Uterus (tissue), 4 donors: ENCODE measurements around the gene RRP36. TPM values are rescaled to one million over a fixed set of nuclear protein-coding genes. Genes with fewer than 3 reads are reported as not detected.

Source experiments
- DNase-seq, 2 donors: peaks; one replicate each; pipeline ENCODE4 v3.0.0-alpha.2; 2019 to 2020
- H3K27ac ChIP-seq, 2 donors: fragments of 200-600 bp; sonication (generic); 1 replicate in 1 of 2; 2 replicates in 1 of 2; pipeline ENCODE4 v1.5.1; 2016 to 2018
- H3K27me3 ChIP-seq, 2 donors: fragments of 200-600 bp; sonication (generic); one replicate each; pipeline ENCODE4 v1.5.1; 2018 to 2019; ENCODE audit warnings: control low read depth in 1 of 2
- H3K36me3 ChIP-seq, 2 donors: fragments of 200-600 bp; sonication (generic); one replicate each; pipeline ENCODE4 v1.5.1; 2019; ENCODE audit warnings: control low read depth in 1 of 2
- H3K4me1 ChIP-seq, 2 donors: fragments of 200-600 bp; sonication (generic); one replicate each; pipeline ENCODE4 v1.5.1; 2018 to 2019; ENCODE audit warnings: control low read depth in 1 of 2
- H3K4me3 ChIP-seq, 2 donors: fragments of 200-600 bp; sonication (generic); 1 replicate in 1 of 2; 2 replicates in 1 of 2; pipeline ENCODE4 v1.5.1; 2018 to 2019; ENCODE audit warnings: mild to moderate bottlenecking in 1 of 2
- H3K9me3 ChIP-seq, 2 donors: fragments of 200-600 bp; sonication (generic); one replicate each; pipeline ENCODE4 v1.5.1; 2019; ENCODE audit warnings: control low read depth in 1 of 2
- POLR2A ChIP-seq, 2 donors: fragments of 450-650 bp; IDR thresholded peaks; one replicate each; pipeline ENCODE4 v1.6.1; 2016; ENCODE audit warnings: antibody characterized with exemption in 2 of 2, mild to moderate bottlenecking in 1 of 2, moderate library complexity in 1 of 2
- intact Hi-C: fragments of 100-400 bp; cut with DNase I; formaldehyde crosslinking; loops from one replicate; pipeline ENCODE4 v1.15.1; 2023; ENCODE audit warnings: low total_unique reads
- total RNA-seq, 4 donors: library from RNA; depleted of rRNA in 3 of 4; stranded (reverse); fragments of >200 nt in 3 of 4; gene quantifications; one replicate each; pipeline versions ENCODE4 v1.1.0 to v1.2.4, GENCODE V29; 2014 to 2023
- TF ChIP-seq, protein P1 (sequence below), 4 experiments: fragments of 200-600 bp in 2 of 4; fragments of 450-650 bp in 2 of 4; sonication (generic) in 2 of 4; IDR thresholded peaks; one replicate each; pipeline ENCODE4 v1.5.1; 2016 to 2019; ENCODE audit warnings: antibody characterized with exemption in 4 of 4, mild to moderate bottlenecking in 2 of 4, moderate library complexity in 1 of 4
- donor health status: DM: yes; HTN: yes; CAD: no.

The RRP36 gene
- total RNA-seq, 4 donors from 2014 or later = 30.5 to 57.2 (median 45.9) TPM

DNA sequence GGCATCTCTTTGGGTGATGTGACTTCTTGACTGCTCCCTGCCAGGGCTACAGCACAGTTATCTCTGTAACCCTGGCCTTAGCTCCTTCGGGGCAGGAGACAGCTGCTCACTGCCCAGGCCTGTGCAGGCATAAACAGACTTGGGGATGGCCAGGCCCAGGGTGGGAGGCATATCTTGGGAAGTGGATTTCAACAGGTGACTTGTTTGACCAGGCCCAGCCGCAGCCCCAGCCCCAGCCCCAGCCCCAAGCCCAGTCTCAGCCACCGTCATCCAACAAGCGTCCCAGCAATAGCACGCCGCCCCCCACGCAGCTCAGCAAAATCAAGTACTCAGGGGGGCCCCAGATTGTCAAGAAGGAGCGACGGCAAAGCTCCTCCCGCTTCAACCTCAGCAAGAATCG, 15.2 kb upstream of the RRP36 start:
- no peak overlapping the region for H3K4me3 ChIP-seq
- no peaks in the 10 kb centered on the region for H3K4me1 ChIP-seq
- H3K27ac ChIP-seq = no peak overlapping the region
- no peaks in the 10 kb centered on the region for H3K9me3 ChIP-seq
- no peak for DNase-seq
- TF ChIP-seq, protein P1, sequence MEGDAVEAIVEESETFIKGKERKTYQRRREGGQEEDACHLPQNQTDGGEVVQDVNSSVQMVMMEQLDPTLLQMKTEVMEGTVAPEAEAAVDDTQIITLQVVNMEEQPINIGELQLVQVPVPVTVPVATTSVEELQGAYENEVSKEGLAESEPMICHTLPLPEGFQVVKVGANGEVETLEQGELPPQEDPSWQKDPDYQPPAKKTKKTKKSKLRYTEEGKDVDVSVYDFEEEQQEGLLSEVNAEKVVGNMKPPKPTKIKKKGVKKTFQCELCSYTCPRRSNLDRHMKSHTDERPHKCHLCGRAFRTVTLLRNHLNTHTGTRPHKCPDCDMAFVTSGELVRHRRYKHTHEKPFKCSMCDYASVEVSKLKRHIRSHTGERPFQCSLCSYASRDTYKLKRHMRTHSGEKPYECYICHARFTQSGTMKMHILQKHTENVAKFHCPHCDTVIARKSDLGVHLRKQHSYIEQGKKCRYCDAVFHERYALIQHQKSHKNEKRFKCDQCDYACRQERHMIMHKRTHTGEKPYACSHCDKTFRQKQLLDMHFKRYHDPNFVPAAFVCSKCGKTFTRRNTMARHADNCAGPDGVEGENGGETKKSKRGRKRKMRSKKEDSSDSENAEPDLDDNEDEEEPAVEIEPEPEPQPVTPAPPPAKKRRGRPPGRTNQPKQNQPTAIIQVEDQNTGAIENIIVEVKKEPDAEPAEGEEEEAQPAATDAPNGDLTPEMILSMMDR (IDR thresholded peaks at IDR 0.05) = no peak
- no peak for TF ChIP-seq POLR2A (IDR thresholded peaks at IDR 0.05)
- intact Hi-C loops = no loop called here
- no peaks in the 10 kb centered on the region for H3K36me3 ChIP-seq
- H3K27me3 ChIP-seq = no peaks in the 10 kb centered on the region

DNA sequence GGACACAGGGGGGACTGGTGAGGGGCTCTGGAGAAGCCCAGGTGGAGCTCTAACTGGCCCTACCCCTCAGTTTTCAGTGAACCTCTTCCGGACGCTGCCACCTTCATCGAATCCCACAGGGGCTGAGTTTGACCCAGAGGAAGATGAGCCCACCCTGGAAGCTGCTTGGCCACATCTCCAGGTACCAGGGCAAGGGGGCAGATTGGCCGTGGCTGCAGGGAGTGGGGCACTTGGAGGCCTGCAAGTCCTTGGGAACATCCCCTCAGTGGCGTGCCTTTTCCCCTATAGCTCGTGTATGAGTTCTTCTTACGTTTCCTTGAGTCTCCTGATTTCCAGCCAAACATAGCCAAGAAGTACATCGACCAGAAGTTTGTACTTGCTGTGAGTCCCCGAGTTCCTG, 14.3 kb upstream of the RRP36 start:
- H3K9me3 ChIP-seq = no peaks in the 10 kb centered on the region
- H3K4me3 ChIP-seq = no peak overlapping the region
- no peaks in the 10 kb centered on the region for H3K36me3 ChIP-seq
- H3K27me3 ChIP-seq = no peaks in the 10 kb centered on the region
- DNase-seq = no peak
- intact Hi-C loops = no loop called here
- H3K4me1 ChIP-seq = no peaks in the 10 kb centered on the region
- TF ChIP-seq, protein P1 (IDR thresholded peaks at IDR 0.05) = no peak
- no peak for TF ChIP-seq POLR2A (IDR thresholded peaks at IDR 0.05)
- no peak overlapping the region for H3K27ac ChIP-seq

DNA sequence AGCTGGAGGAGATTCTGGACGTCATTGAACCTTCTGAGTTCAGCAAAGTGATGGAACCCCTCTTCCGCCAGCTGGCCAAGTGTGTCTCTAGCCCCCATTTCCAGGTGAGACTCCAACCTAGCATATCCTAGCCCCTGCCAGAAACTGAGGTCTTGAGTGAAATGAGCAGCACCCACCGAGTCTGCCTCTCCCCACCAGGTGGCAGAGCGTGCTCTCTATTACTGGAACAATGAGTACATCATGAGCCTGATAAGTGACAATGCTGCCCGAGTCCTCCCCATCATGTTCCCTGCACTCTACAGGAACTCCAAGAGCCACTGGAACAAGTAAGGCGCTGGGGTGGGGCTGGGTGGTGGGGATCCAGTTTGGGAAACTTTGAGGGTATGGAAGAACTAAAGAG, 12.3 kb upstream of the RRP36 start:
- H3K27ac ChIP-seq = no peak overlapping the region
- no peak for TF ChIP-seq POLR2A (IDR thresholded peaks at IDR 0.05)
- TF ChIP-seq, protein P1 (IDR thresholded peaks at IDR 0.05) = peak in 1 of 4 experiments; percentile 13
- H3K4me1 ChIP-seq = peaks cover 0 to 8% of the 10 kb centered on the region in 2 donors
- H3K27me3 ChIP-seq = no peaks in the 10 kb centered on the region
- no peaks in the 10 kb centered on the region for H3K9me3 ChIP-seq
- no peaks in the 10 kb centered on the region for H3K36me3 ChIP-seq
- no peak for DNase-seq
- intact Hi-C loops = no loop called here
- no peak overlapping the region for H3K4me3 ChIP-seq

DNA sequence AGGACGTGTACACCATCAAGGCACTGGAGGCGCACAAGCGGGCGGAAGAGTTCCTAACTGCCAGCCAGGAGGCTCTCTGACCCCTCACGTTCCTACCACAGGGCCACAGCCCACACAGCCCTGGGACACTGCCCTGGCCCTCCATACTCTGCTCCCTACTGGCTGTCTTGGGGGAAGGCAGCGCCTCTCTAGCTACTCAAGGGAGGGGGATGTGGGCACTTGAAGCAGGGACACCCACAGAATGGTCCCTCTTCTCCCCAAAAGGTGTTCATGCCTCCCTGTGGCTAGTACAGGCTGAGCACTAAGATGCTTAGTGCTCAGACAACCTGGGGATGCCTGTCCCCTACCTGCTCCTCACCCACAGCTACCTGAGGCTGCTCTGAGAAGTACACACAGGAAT, 10.2 kb upstream of the RRP36 start:
- intact Hi-C loops = no loop called here
- Histone ChIP-seq H3K4me1 (peaks cover 0 to 8% of the 10 kb centered on the region in 2 donors), H3K27me3 (no peaks in the 10 kb centered on the region), H3K36me3 (no peaks in the 10 kb centered on the region), H3K4me3 (no peak overlapping the region), H3K27ac (no peak overlapping the region), H3K9me3 (no peaks in the 10 kb centered on the region)
- TF ChIP-seq, protein P1 (IDR thresholded peaks at IDR 0.05) = no peak
- TF ChIP-seq POLR2A (IDR thresholded peaks at IDR 0.05) = no peak
- no peak for DNase-seq

DNA sequence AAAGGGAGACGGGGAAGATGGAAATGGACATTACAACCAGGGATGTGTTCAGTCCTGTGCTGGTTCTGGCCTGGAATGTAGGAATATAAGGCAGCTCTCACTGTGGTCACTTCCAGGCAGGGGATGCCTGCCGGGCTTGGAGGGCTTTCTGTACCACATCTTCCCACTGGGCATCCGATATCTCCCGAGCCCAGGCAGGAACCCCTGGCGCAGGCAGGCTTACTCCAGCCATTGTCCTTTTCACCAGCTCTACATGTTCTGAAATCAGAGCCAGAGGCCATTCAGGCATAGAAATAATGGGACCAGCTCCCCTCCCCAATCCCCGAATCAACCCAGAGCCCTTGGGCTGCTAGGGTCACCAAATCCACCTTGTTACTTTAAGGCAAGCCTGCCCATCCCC, 9.1 kb upstream of the RRP36 start:
- no peak for TF ChIP-seq POLR2A (IDR thresholded peaks at IDR 0.05)
- TF ChIP-seq, protein P1 (IDR thresholded peaks at IDR 0.05) = no peak
- DNase-seq = no peak
- H3K4me1 ChIP-seq = peaks cover 0 to 8% of the 10 kb centered on the region in 2 donors
- no peak overlapping the region for H3K4me3 ChIP-seq
- intact Hi-C loops = no loop called here
- H3K27me3 ChIP-seq = no peaks in the 10 kb centered on the region
- no peaks in the 10 kb centered on the region for H3K36me3 ChIP-seq
- no peaks in the 10 kb centered on the region for H3K9me3 ChIP-seq
- H3K27ac ChIP-seq = no peak overlapping the region
